CD4-positive, alpha-beta T cell treated with Interleukin-6 for 4 hours (primary cell): ENCODE data around the gene CFLAR.
A peak's percentile ranks its signal among the peaks of the same experiment; 100 is the strongest.
"Not testable (repeated sequence)": the region's sequence is repeated elsewhere in the genome, so short reads cannot be mapped to it uniquely, and the experiment has no call there.

Source experiments
- DNase-seq: peaks from one replicate; pipeline ENCODE4 v3.0.0-alpha.2; 2020; ENCODE audit warnings: mixed read lengths

CFLAR gene

GRCh38 chr2:201149064-201149820 lies 33.3 kb downstream of the CFLAR start:
- no peak for DNase-seq

DNA sequence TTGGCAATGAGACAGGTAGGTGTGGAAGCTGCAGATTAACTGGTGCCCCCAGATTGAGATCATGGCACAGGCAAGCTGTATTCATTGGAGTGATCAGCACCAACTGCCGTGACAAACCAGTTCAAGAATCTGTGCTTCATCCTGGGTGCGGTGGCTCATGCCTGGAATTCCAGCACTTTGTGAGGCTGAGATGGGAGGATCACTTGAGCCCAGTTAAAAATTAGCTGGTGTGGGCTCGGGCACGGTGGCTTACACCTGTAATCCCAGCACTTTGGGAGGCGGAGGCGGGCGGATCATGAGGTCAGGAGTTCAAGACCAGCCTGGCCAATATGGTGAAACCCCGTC lies 33.8 kb downstream of the CFLAR start:
- DNase-seq: not testable (repeated sequence)

- no peak for DNase-seq
Observed at GRCh38 chr2:201150454-201151020, 34.6 kb downstream of the CFLAR start.

GRCh38 chr2:201151127-201151981 lies 35.4 kb downstream of the CFLAR start:
- no peak for DNase-seq

DNA sequence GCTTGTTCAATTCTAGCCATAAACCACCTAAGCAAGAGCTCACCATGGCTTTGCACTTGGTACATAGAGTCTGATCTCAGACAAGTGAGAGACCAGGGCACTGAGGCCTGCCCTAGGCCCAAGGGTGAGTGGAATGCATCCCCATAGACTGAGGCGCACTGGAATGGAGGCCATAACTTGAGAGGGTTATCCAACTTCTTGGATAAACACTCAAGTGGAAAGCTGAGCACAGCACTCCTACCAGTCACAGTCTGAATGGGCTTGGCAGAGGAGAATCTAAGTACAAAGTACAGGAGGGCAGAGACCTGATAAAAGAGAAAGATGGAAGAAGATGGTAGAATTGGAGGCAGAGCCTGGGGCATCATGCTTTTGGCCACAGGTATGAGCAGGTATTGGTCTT lies 36.6 kb downstream of the CFLAR start:
- no peak for DNase-seq

- DNase-seq: no peak
Observed at GRCh38 chr2:201152999-201153815, 37.2 kb downstream of the CFLAR start.

- DNase-seq: no peak
Observed at GRCh38 chr2:201154615-201155399, 38.8 kb downstream of the CFLAR start.

GRCh38 chr2:201156036-201156435 lies 40.1 kb downstream of the CFLAR start:
- DNase-seq: no peak

- DNase-seq: no peak
Observed at GRCh38 chr2:201156640-201157039, 40.7 kb downstream of the CFLAR start.

- DNase-seq: no peak
Observed at GRCh38 chr2:201157694-201158093, 41.7 kb downstream of the CFLAR start.

GRCh38 chr2:201158111-201158929 lies 42.4 kb downstream of the CFLAR start:
- DNase-seq: peak; percentile 69

DNA sequence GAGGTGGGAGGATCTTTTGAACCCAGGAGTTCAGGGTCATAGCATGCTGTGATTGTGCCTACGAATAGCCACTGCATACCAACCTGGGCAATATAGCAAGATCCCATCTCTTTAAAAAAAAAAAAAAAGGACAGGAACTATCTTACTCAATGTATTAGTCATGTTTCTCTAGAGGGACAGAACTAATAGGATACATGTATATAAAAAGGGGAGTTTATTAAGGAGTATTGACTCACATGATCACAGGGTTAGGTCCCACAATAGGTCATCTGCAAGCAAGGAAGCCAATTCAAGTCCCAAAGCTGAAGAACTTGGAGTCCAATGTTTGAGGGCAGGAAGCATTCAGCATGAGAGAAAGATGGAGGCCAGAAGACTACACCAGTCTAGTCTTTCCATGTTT lies 48.2 kb downstream of the CFLAR start:
- no peak for DNase-seq

DNA sequence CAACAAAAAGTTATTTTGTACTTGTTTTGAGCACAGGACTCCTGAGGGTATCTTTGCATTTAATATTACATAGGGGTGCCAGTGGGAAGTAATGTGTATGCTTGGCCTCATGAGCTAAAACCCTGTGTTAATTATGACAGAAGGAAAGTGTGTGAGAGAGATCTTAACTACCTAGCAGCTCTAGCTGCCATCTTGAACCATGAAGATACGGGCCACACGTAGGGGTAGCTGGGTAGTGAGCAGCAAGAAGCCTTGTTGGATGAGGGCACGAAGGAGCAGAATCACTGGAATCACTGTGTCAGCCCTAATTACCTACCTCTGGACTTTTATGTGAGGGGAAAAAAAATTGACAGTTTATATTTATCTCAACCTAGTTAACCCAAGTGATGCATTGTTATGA lies 51.6 kb downstream of the CFLAR start:
- DNase-seq: no peak

DNA sequence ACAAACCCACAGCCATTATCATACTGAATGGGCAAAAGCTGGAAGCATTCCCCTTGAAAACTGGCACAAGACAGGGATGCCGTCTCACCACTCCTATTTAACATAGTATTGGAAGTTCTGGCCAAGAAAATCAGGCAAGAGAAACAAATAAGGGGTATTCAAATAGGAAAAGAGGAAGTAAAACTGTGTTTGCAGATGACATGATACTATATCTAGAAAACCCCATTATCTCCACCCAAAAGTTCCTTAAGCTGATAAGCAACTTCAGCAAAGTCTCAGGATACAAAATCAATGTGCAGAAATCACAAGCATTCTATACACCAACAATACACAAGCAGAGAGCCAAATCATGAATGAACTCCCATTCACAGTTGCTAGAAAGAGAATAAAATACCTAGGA lies 52.5 kb downstream of the CFLAR start:
- not testable (repeated sequence) for DNase-seq

DNA sequence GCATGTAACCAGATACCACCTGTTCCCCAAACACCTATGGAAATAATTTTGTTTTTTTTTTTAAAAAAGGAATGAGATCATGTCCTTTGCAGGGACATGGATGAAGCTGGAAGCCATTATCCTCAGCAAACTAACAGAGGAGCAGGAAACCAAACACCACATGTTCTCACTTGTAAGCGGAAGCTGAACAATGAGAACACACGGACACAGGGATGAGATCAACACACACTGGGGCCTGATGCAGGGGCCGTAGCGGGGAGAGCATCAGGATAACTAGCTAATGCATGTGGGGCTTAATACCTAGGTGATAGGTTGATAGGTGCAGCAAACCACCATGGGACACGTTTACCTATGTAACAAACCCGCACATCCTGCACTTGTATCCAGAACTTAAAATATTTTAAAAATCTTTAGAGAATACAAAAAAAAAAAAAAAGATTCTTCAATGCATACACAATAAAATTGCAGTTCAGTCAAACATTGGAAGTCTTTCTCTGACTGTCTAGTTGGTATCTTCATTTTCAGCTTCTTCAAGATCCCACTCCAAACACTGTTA lies 55.4 kb downstream of the CFLAR start:
- no peak for DNase-seq

DNA sequence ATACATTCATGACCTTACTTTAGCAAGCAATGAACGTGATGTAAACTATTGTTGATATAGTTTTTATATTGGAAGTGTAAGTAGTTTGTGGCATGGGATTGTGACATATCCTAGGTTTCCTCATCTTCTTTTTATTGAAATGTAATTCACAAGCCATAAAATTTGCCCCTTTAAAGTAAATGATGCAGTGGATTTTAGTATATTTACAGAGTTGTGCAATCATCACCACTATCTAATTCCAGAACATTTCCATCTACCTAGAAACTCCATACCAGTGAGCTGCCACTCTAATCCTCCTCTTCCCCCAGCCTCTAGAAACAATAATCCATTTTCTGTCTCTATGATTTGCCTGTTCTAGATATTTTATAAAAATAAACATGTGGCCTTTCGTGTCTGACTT lies 56.3 kb downstream of the CFLAR start:
- no peak for DNase-seq

- no peak for DNase-seq
Observed at GRCh38 chr2:201174687-201175086, 58.7 kb downstream of the CFLAR start.

DNA sequence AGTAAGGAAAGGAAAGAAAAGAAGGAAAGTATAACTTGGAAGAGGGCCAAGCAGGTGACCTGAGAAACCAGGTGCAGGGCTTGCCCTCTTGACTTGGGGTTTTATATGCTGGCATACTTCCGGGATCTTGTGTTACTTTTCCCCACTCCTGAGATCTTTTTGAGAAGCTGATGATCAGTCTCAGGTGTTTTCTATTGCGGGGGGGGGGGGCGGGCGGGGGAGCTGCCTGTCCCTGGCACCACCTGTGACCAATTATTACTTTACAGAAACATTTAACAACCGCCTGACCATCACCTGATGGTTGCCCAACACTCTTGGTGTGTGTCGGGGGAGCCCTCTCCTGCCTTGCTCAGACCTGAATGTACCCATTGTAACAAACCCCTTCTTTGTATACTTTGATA lies 60.1 kb downstream of the CFLAR start:
- DNase-seq: no peak

- DNase-seq: no peak
Observed at GRCh38 chr2:201180010-201180409, 64.0 kb downstream of the CFLAR start.

GRCh38 chr2:201182650-201183364 lies 66.8 kb downstream of the CFLAR start, which contains the start of gene CASP10:
Gene CASP10 (plus strand): TSS chr2:201183141. CDS start chr2:201185778, 2,637 bp downstream.
- peak; percentile 30 for DNase-seq
